Stimulated activated naive CD4-positive, alpha-beta T cell treated with Interleukin-2 at 50 U/mL for 16 hours (primary cell): ENCODE results near the gene MVP.
A peak's percentile ranks its signal among the peaks of the same experiment; 100 is the strongest.
"Not testable (repeated sequence)": the region's sequence is repeated elsewhere in the genome, so short reads cannot be mapped to it uniquely, and the experiment has no call there.

Experiments used
- DNase-seq: peaks from one replicate; lab custom pipeline; 2025; lab: John Stamatoyannopoulos, UW

MVP gene

GRCh38 chr16:29842732-29843346 is 22.6 kb downstream of the MVP start:
- no peak for DNase-seq

GRCh38 chr16:29843931-29844330 is 23.7 kb downstream of the MVP start:
- no peak for DNase-seq

- no peak for DNase-seq
Observed at GRCh38 chr16:29844575-29845331, 24.5 kb downstream of the MVP start.

- DNase-seq, result no peak
Observed at GRCh38 chr16:29845656-29846055, 25.4 kb downstream of the MVP start.

- DNase-seq, result peak; percentile 70
Observed at GRCh38 chr16:29848420-29849297, 28.4 kb downstream of the MVP start.

GRCh38 chr16:29849505-29849904 is 29.2 kb downstream of the MVP start:
- no peak for DNase-seq

- DNase-seq, result no peak
Observed at GRCh38 chr16:29850998-29851397, 30.7 kb downstream of the MVP start.

- DNase-seq, result no peak
Observed at GRCh38 chr16:29852654-29853053, 32.4 kb downstream of the MVP start.

GRCh38 chr16:29854520-29855100 is 34.3 kb downstream of the MVP start:
- DNase-seq, result no peak

GRCh38 chr16:29857133-29857760 is 37.0 kb downstream of the MVP start:
- no peak for DNase-seq

- DNase-seq, result no peak
Observed at GRCh38 chr16:29858149-29858849, 38.0 kb downstream of the MVP start.

GRCh38 chr16:29858974-29859373 is 38.7 kb downstream of the MVP start:
- no peak for DNase-seq

- DNase-seq, result no peak
Observed at GRCh38 chr16:29860218-29860617, 40.0 kb downstream of the MVP start.

GRCh38 chr16:29862383-29862883 is 42.2 kb downstream of the MVP start:
- DNase-seq, result no peak

- peak; percentile 92 for DNase-seq
Observed at GRCh38 chr16:29862884-29863668, 42.8 kb downstream of the MVP start, which contains the start of gene CDIPT. CDIPT (minus strand) TSS chr16:29863226; CDS start chr16:29862857, 369 bp downstream.

GRCh38 chr16:29863669-29863984 is 43.4 kb downstream of the MVP start:
- DNase-seq, result no peak

- no peak for DNase-seq
Observed at GRCh38 chr16:29864205-29864604, 43.9 kb downstream of the MVP start.

GRCh38 chr16:29868396-29869009 is 48.2 kb downstream of the MVP start:
- no peak for DNase-seq

GRCh38 chr16:29869067-29869466 is 48.8 kb downstream of the MVP start:
- not testable (repeated sequence) for DNase-seq
